ENCODE data around the gene OSBPL5.
"Not testable (repeated sequence)": the region's sequence is repeated elsewhere in the genome, so short reads cannot be mapped to it uniquely, and the experiment has no call there.

The OSBPL5 gene

GRCh38 chr11:3120071-3120792, 44.9 kb downstream of the OSBPL5 start:
- DNase-seq (ENCODE audit: low read depth) = no peak

DNA sequence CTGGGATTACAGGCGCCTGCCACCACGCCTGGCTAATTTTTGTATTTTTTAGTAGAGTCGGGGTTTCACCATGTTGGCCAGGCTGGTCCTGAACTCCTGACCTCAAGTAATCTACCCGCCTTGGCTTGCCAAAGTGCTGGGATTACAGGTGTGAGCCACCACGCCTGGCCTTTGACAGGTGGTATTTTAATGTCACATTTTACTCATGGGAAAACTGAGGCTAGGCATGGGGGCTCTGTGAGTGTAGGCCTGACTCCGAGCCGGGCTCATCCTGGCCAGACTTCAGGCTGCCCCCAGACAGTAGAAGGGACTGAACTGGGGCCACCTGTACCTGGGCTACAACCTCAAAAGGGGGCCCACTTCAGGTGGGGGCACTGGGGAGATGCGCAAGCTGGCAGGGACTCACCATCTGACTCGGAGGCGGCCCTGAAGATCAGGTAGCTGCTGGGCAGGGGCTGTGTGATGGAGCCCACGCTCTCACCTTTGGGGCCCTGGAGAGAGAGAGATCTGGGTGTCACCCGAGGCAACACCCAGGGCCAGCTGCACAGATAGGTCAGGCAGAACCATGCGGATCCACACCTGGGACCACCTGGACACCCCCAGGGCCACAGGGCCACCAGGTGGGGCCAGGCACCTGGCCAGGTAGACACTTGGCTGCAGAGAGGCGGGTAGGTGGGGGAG, 45.8 kb downstream of the OSBPL5 start:
- DNase-seq (ENCODE audit: low read depth) = no peak

- DNase-seq (ENCODE audit: low read depth) = no peak
Measured at GRCh38 chr11:3115321-3115720, 49.8 kb downstream of the OSBPL5 start.

GRCh38 chr11:3113661-3114060, 51.4 kb downstream of the OSBPL5 start:
- not testable (repeated sequence) for DNase-seq (ENCODE audit: low read depth)

- no peak for DNase-seq (ENCODE audit: low read depth)
Measured at GRCh38 chr11:3111919-3112690, 53.0 kb downstream of the OSBPL5 start.

- DNase-seq (ENCODE audit: low read depth) = no peak
Measured at GRCh38 chr11:3111466-3111865, 53.6 kb downstream of the OSBPL5 start.

- no peak for DNase-seq (ENCODE audit: low read depth)
Measured at GRCh38 chr11:3109921-3110706, 55.0 kb downstream of the OSBPL5 start.

GRCh38 chr11:3109434-3109833, 55.7 kb downstream of the OSBPL5 start:
- no peak for DNase-seq (ENCODE audit: low read depth)

- DNase-seq (ENCODE audit: low read depth) = no peak
Measured at GRCh38 chr11:3108183-3108721, 56.9 kb downstream of the OSBPL5 start.

GRCh38 chr11:3107608-3108182, 57.4 kb downstream of the OSBPL5 start:
- DNase-seq (ENCODE audit: low read depth) = no peak

- DNase-seq (ENCODE audit: low read depth) = no peak
Measured at GRCh38 chr11:3106736-3107524, 58.2 kb downstream of the OSBPL5 start.

DNA sequence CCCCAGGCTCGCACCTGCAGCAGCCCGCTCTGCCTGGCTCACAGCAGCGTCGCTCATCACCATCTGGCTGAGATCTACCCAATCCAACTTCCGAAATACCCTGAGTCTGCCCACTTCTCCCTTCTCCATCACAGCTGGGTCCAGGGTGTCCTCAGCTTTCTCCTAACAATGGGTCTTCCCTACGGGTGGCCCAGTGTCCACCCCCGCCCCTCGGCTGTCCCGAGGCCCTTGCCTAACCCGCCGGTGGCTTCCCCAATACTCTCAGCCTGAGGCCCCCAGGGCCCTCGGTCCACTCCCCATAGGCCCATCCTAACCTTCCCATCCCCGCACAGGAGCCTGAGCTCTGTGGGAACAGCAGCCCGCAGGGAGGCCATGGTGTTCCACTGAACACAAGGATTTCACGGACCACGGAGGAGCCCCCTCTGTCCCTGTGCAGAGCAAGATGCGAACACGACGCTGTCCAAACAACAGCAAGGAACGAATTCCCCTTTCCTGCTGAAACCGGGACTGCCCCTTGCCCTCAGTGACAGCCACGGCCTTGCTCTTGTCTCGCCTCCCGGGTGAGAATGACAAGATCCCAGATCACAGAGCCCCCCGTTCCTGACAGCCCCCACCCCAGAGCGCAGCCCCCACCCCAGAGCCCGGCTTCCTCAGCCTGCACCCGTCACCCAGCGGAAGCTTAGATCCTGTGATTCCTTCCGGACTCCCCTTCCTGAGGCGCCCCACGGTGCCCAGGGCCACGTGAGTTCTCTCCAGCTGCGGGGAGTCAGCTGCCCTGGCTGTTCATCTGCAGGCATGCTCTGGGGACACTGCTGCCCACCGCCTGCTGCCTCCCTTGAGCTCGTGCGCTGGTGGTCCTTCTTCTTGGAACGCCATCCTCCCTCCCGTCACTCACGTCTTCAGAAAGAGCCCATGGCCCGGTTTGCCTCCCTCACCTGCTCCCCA, 59.0 kb downstream of the OSBPL5 start:
- no peak for DNase-seq (ENCODE audit: low read depth)

- DNase-seq (ENCODE audit: low read depth) = no peak
Measured at GRCh38 chr11:3104961-3105790, 59.9 kb downstream of the OSBPL5 start.

- DNase-seq (ENCODE audit: low read depth) = no peak
Measured at GRCh38 chr11:3104051-3104714, 60.9 kb downstream of the OSBPL5 start.

DNA sequence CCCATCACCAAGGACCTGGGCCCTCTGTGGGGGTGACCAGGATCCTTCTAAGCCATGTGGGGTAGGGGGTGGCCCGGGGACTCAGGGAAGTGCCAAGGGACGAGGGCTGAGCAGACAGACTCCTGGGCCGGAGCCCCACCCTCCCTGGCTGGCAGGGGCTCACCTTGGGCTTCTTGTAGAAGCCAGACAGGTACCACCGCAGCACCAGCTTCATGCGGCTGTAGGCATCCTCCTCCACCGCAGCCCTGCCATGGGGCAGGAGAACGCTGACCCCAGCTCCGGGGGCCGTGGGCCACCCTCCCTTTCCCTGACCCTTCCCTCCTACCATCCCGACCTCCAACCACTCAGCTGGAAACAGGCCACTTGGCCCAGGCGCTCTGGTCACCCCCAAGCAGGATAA, 62.0 kb downstream of the OSBPL5 start:
- no peak for DNase-seq (ENCODE audit: low read depth)

DNA sequence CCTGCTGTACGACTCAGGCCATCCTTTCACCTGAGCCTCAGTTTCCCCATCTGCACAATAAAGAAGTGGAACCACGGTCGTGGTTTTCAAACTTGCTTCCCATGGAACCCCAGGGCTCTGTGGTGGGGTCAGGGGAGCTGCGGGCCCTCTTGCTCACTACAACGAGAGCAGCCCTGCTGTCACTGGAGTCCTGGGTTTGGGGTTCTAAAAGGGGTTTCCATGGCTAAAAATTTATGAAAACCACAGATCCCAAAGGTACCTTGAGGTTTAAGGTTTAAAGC, 62.5 kb downstream of the OSBPL5 start:
- no peak for DNase-seq (ENCODE audit: low read depth)

DNA sequence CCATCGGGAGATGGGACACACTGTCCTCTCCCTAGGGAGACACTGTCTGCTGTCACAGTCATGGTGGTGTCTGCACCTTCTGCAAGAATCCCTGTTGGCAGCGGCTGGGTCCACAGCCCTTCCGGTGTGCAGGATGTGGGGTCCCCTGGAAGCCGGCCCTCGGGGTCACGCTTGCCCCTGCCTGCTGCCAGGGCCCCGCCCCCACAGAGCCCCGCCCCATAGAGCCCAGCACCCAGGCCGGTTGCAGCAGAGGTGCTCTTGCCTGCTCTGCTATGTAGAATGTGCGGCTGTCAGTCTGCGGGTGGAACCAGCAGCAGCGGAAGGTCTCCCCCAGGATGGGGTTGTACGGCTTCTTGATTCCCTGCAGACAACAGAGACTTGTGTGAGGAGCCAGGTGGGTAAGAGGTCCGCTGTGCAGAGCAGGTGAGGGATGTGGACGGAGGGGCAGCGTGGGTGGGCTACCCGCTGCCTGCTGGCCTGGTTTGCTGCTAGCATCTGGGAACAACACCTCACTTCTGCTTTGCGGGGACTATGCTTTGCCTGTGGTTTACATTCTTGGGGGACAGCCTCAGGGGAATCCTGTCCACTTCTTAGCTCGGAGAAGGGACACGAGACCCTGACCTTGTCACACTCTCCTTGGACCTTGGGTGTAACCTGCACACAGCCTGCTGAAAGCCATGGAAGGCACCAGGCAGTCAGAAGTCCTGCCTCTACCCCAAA, 63.0 kb downstream of the OSBPL5 start:
- DNase-seq (ENCODE audit: low read depth) = no peak

- no peak for DNase-seq (ENCODE audit: low read depth)
Measured at GRCh38 chr11:3099178-3099577, 65.9 kb downstream of the OSBPL5 start.

Measured in fibroblast of the conjunctiva (primary cell).